NCI-H187 (cell line): ENCODE data around the gene SLC27A1.
"Not testable (repeated sequence)": the region's sequence is repeated elsewhere in the genome, so short reads cannot be mapped to it uniquely, and the experiment has no call there.

ENCODE experiments used
- DNase-seq, 2 experiments: peaks; one replicate each; lab custom pipeline; 2025; lab: John Stamatoyannopoulos, UW

Gene SLC27A1

GRCh38 chr19:17539238-17540117, 69.2 kb downstream of the SLC27A1 start:
- DNase-seq: peak; percentile 64 to 84

GRCh38 chr19:17540174-17540573, 69.8 kb downstream of the SLC27A1 start:
- DNase-seq: no peak

DNA sequence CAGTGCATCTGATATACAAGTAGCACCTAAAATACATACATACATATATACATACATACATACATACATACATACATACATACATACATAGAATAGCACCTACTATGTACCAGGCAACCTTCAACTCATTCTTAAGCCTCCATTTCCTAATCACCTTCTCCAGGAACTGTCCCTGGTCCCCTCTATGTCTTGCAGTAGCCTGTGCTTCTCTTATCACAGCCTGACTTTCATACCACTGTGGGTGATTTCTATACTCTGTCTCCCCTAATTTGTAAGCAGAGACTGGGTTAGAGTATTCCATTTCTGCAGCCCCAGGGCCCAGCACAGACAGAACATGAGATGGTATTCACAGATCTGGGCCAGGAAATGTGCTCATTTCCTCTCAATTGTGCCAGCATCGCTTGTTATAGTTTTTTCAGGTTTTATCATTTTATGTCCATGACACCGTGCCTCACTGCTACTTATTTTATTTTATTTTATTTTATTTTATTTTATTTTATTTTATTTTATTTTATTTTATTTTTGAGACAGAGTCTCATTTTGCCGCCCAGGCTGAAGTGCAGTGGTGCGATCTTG, 70.9 kb downstream of the SLC27A1 start:
- DNase-seq: no peak

DNA sequence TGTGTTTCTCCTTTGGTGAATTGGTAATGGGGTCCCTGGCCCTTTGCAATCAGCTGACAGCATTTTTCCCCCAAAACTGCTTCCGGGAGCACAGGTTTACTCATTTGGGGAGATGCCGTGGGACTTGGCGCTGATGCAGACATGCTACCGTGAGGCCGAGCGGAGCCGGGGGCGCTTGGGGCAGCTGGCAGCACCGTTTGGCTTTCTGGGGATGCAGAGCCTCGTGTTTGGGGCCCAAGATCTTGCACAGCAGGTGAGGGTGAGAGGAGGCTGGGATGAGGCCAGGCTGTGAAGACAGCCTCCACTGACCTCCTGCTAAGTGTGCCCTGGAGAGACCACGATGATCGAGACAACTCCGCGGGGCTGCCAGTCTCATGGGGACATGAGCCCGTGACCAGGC, 71.7 kb downstream of the SLC27A1 start:
- no peak for DNase-seq

GRCh38 chr19:17542793-17543582, 72.7 kb downstream of the SLC27A1 start:
- DNase-seq: no peak

DNA sequence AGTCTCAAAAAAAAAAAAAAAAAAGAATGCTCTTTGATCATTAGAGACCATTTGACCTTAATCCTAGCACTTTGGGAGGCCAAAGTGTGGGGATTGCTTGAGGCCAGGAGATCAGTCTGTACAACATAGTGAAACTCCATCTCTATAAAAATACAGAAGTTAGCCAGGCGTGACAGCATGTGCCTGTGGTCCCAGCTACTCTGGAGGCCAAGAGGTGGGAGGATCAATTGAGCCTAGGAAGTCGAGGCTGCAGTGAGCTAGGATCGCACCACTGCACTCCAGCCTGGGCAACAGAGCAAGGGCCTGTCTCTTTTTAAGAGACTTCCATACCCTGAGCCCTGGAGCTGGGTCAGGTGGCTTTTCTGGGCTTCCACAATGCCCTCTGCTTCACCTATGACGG, 73.7 kb downstream of the SLC27A1 start:
- DNase-seq: no peak

- DNase-seq: no peak
These were observed 74.1 kb downstream of the SLC27A1 start for GRCh38 chr19:17544418-17544817.

DNA sequence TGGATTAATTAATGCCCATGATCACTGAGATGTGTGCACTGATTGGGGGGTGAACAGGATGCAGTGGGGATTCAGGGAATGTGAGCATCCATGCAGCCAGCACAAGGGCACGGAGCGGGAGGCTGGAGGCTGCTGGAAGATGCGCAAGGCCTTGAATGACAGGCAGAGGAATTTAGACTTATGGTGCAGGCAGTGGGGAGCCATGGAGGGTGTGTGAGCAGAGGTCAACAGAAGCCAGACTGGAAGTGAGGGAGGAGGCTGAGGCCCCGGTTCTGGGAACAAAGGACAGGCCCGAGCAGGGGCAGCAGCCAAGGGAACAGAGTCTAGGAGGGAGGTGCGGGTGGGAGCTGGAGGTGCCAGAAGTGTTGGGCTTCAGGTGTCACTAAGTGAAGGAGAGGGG, 77.8 kb downstream of the SLC27A1 start:
- no peak for DNase-seq

GRCh38 chr19:17549085-17549740, 78.9 kb downstream of the SLC27A1 start:
- DNase-seq: no peak

DNA sequence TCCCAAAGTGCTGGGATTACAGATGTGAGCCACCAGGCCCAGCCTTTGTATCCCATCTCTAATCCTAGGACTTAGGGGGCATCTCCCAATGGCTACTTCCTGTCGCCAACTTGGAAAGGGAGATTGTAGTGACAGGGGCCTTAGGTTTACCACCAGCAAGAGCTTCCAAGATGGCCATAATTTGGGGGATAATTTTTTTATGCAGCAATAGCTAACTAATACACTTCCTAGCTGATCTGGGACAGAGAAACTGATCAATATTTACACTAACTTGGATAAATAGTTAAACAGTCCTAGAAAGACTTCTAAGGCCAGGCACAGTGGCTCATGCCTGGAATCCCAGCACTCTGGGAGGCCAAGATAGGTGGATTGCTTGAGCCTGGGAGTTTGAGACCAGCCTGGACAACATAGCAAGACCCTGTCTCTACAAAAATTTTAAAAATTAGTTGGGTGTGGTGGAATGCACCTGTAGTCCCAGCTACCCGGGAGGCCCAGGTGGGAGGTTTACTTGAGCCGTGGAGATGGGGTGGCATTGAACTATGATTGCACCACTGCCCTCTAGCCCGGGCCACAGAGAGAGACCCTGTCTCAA, 79.8 kb downstream of the SLC27A1 start:
- no peak for DNase-seq

- not testable (repeated sequence) for DNase-seq
These were observed 82.4 kb downstream of the SLC27A1 start for GRCh38 chr19:17552735-17553134.

DNA sequence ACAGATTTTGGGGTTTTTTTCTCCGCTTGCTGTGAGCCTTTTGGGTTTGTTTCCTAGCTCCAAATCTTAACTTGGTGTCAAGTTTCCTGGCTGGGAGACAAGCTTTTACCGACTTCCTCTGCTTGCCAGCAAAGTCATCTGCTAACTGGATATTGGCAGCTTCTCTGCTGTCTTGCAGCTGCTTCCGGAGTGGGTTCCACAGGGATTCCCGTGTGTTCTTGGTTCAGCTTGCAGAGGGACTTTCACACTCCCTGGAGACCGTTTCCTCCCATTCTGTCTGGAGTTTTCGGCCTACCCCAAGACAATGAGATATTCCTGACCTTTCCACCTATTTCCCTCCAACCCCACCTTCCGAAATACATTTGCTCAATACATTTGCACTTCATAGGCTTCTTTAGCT, 82.9 kb downstream of the SLC27A1 start:
- DNase-seq: no peak

DNA sequence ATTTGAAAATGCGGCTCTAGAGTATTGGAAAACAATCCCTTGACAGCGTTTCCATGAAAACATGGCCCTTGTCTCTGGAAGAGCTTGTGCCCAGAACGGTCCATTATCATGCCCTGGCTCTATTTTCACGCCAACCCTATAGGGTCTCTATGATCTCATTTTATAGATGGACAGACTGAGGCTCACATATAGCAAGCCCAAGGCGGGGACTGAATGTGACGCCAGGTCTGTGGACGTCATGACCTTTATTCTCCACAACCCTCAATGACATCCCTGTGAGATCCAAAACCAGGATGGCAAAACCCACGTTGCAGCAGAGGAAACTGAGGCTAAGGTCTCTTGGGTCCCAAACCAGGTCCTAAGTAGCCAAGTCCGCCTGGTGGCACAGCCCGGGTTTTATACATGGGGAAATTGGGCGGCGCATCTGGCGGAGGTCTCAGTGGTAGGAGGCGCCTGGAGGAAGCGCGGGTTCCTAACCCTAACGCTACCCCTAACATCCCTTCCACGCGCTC, 84.7 kb downstream of the SLC27A1 start:
- no peak for DNase-seq

DNA sequence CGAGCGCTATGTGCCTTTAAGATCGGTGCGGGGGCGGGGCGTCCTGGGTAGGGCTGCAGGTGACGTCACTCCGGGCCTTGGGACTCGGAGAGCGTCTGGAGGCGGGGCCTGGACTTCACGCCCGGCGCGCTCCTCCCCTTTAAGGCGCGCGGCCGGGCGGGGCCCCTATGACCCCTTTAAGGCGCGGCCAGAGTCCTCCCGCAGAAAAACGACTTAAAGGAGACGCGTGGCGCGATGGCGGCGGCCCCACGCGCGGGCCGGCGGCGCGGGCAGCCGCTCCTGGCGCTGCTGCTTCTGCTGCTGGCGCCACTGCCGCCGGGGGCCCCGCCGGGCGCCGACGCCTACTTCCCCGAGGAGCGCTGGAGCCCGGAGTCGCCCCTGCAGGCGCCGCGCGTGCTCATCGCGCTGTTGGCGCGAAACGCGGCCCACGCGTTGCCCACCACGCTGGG, 85.2 kb downstream of the SLC27A1 start, which contains the start of gene COLGALT1:
Gene COLGALT1, plus strand, starts transcription at position 170 of the 449 bp plus-strand sequence. Its CDS starts 65 bp downstream, at position 235.
- peak; percentile 52 to 91 for DNase-seq
